Upper lobe of left lung (tissue), 6 donors: ENCODE measurements around the gene NHLRC1. TPM values are rescaled to one million over a fixed set of nuclear protein-coding genes. Genes with fewer than 3 reads are reported as not detected.
A peak's percentile ranks its signal among the peaks of the same experiment; 100 is the strongest.

Experiments used
- ATAC-seq, 2 donors: fragments of 200-7000 bp; cut with Tn5 transposase; one replicate each; pipeline ENCODE4 v1.9.1; 2022; ENCODE audit warnings: mild to moderate bottlenecking in 2 of 2, moderate library complexity in 2 of 2; ENCODE audit not compliant: low FRiP score in 2 of 2
- DNase-seq, 2 donors: peaks; one replicate each; pipeline ENCODE4 v3.0.0-alpha.2; 2019 to 2020
- H3K27ac ChIP-seq, 4 donors: fragments of 200-600 bp; sonication (generic); one replicate each; pipeline ENCODE4 v1.5.1; 2016 to 2019
- H3K27me3 ChIP-seq, 4 donors: fragments of 200-600 bp; sonication (generic); one replicate each; pipeline ENCODE4 v1.5.1; 2017 to 2019
- H3K36me3 ChIP-seq, 4 donors: fragments of 200-600 bp; sonication (generic); one replicate each; pipeline ENCODE4 v1.5.1; 2016 to 2019
- H3K4me1 ChIP-seq, 4 donors: fragments of 200-600 bp; sonication (generic); one replicate each; pipeline ENCODE4 v1.5.1; 2018 to 2019
- H3K4me3 ChIP-seq, 4 donors: fragments of 200-600 bp; sonication (generic); one replicate each; pipeline ENCODE4 v1.5.1; 2017 to 2019; ENCODE audit warnings: mild to moderate bottlenecking in 2 of 4, moderate library complexity in 1 of 4
- H3K9me3 ChIP-seq, 4 donors: fragments of 200-600 bp; sonication (generic); one replicate each; pipeline ENCODE4 v1.5.1; 2018 to 2019
- EP300 ChIP-seq, 4 donors: sonication (generic); formaldehyde crosslinking; IDR thresholded peaks; one replicate each; pipeline ENCODE4 v1.5.1; 2017; ENCODE audit warnings: antibody characterized with exemption in 4 of 4, control low read depth in 2 of 4
- POLR2A ChIP-seq, 4 donors: fragments of 450-650 bp; IDR thresholded peaks; one replicate each; pipeline ENCODE4 v1.5.1; 2016 to 2017; ENCODE audit warnings: antibody characterized with exemption in 4 of 4, mild to moderate bottlenecking in 2 of 4
- POLR2AphosphoS5 ChIP-seq, 2 donors: sonication (generic); formaldehyde crosslinking; IDR thresholded peaks; one replicate each; pipeline ENCODE4 v1.5.1; 2017; ENCODE audit warnings: antibody characterized with exemption in 2 of 2
- WGBS, 2 donors: methylation state at CpG; one replicate each; pipeline ENCODE4 v1.1.5; 2017 to 2018; 5-methylcytosine and 5-hydroxymethylcytosine counted together
- total RNA-seq, 6 donors: library from RNA; depleted of rRNA in 4 of 6; stranded (reverse); fragments of >200 nt in 4 of 6; gene quantifications; one replicate each; pipeline versions ENCODE4 v1.1.0 to v1.2.1, GENCODE V29; 2016 to 2021
- TF ChIP-seq, protein P1 (sequence below), 6 experiments: fragments of 450-650 bp in 4 of 6; fragments of 200-600 bp in 2 of 6; sonication (generic) in 2 of 6; IDR thresholded peaks; one replicate each; pipeline ENCODE4 v1.5.1; 2016 to 2019; ENCODE audit warnings: antibody characterized with exemption in 6 of 6
- donor health status: DM: no; HTN: no; CAD: no; lungs with moderate emphysema.
- donor health status: DM: no; HTN: yes; CAD: no; lungs with severe emphysema.

Gene NHLRC1
- total RNA-seq, 6 donors from 2014 or later: 1.9 to 4.1 (median 3.0) TPM; not detected in 2

DNA sequence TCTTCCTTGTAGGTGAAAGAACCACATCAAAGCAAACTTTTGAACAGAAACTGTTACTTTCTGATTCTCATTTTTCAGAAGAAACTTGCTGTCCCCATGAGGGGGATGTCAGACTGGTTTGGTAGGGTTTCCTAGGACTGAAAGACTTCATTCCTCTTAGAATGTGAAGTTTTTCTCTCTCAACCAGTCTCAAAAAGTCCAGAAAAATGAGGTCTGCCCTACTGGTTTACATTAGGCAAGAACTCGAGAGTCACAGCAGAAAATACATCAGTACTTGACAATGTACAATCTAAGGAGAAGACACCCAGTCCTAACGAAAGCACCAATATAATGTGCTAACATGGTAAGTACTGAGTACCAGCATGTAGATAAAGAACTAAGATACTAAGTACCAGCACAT lies 12.7 kb upstream of the NHLRC1 start:
- H3K27me3 ChIP-seq: no peaks in the 10 kb centered on the region
- TF ChIP-seq, protein P1, sequence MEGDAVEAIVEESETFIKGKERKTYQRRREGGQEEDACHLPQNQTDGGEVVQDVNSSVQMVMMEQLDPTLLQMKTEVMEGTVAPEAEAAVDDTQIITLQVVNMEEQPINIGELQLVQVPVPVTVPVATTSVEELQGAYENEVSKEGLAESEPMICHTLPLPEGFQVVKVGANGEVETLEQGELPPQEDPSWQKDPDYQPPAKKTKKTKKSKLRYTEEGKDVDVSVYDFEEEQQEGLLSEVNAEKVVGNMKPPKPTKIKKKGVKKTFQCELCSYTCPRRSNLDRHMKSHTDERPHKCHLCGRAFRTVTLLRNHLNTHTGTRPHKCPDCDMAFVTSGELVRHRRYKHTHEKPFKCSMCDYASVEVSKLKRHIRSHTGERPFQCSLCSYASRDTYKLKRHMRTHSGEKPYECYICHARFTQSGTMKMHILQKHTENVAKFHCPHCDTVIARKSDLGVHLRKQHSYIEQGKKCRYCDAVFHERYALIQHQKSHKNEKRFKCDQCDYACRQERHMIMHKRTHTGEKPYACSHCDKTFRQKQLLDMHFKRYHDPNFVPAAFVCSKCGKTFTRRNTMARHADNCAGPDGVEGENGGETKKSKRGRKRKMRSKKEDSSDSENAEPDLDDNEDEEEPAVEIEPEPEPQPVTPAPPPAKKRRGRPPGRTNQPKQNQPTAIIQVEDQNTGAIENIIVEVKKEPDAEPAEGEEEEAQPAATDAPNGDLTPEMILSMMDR (IDR thresholded peaks at IDR 0.05): no peak
- no peak for ATAC-seq
- no peaks in the 10 kb centered on the region for H3K9me3 ChIP-seq
- H3K4me3 ChIP-seq: no peak overlapping the region
- no peak for DNase-seq
- peaks cover 0 to 80% (median 16%) of the 10 kb centered on the region in 4 donors for H3K36me3 ChIP-seq
- WGBS, 2 donors: 85 to 92% methylated on average over 2 of the region's 2 CpGs
- no peaks in the 10 kb centered on the region for H3K4me1 ChIP-seq
- no peak overlapping the region for H3K27ac ChIP-seq

DNA sequence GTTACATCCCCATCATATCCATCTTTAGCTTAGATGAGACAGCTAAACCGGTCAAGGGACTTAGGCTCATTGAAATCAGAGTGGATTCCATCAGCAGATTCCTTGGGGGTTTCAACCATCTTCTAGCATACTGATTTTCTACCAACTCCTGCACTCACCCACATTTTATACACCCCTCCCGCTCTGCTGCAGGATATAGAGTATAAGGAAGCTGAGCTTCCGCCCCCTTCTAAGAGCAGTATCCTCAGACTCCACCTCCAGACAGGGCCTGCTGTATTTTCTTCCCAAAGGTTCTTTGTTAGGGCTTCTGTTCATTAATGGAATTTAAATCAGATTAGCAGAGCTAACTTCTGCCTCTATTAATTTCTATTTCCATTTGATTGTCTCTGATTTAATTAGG lies 9.9 kb upstream of the NHLRC1 start:
- no peaks in the 10 kb centered on the region for H3K9me3 ChIP-seq
- no peak for ATAC-seq
- H3K36me3 ChIP-seq: peaks cover 0 to 65% (median 15%) of the 10 kb centered on the region in 4 donors
- no peaks in the 10 kb centered on the region for H3K27me3 ChIP-seq
- TF ChIP-seq POLR2AphosphoS5 (IDR thresholded peaks at IDR 0.05) (no peak), POLR2A (IDR thresholded peaks at IDR 0.05) (no peak), EP300 (IDR thresholded peaks at IDR 0.05) (no peak)
- TF ChIP-seq, protein P1 (IDR thresholded peaks at IDR 0.05): no peak
- no peak overlapping the region for H3K27ac ChIP-seq
- WGBS, 2 donors: 94 to 96% methylated on average over 3 of the region's 3 CpGs
- DNase-seq: no peak
- H3K4me3 ChIP-seq: no peak overlapping the region
- H3K4me1 ChIP-seq: no peaks in the 10 kb centered on the region

DNA sequence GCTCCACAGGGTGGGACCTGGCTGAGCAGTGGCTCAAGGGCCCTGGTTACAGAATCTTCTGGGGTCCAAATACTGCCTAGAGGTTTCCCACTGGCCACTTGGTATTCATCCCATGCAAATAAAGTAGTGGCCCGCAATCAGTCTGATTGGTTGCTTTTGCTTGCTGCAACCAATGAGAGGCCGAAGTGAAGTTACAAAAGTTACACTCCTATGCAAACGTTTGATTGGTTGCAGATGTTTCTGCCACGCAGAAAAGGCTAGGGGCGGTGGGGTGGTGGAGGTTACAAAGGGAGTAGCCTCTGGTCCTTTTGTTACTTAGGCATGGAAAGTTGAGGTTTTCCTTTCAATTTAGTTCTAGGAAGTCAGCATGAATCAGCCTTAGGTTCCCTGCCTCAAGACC lies 3.6 kb upstream of the NHLRC1 start:
- H3K4me1 ChIP-seq: peaks cover 7 to 15% (median 13%) of the 10 kb centered on the region in 4 donors
- WGBS, 2 donors: 65% methylated on average over 5 of the region's 5 CpGs
- H3K4me3 ChIP-seq: no peak overlapping the region
- DNase-seq: no peak
- H3K36me3 ChIP-seq: peaks cover 0 to 22% (median 8%) of the 10 kb centered on the region in 4 donors
- no peak overlapping the region for H3K27ac ChIP-seq
- H3K27me3 ChIP-seq: no peaks in the 10 kb centered on the region
- no peak for TF ChIP-seq EP300 (IDR thresholded peaks at IDR 0.05)
- TF ChIP-seq, protein P1 (IDR thresholded peaks at IDR 0.05): no peak
- TF ChIP-seq POLR2AphosphoS5 (IDR thresholded peaks at IDR 0.05): no peak
- ATAC-seq: no peak
- no peaks in the 10 kb centered on the region for H3K9me3 ChIP-seq

DNA sequence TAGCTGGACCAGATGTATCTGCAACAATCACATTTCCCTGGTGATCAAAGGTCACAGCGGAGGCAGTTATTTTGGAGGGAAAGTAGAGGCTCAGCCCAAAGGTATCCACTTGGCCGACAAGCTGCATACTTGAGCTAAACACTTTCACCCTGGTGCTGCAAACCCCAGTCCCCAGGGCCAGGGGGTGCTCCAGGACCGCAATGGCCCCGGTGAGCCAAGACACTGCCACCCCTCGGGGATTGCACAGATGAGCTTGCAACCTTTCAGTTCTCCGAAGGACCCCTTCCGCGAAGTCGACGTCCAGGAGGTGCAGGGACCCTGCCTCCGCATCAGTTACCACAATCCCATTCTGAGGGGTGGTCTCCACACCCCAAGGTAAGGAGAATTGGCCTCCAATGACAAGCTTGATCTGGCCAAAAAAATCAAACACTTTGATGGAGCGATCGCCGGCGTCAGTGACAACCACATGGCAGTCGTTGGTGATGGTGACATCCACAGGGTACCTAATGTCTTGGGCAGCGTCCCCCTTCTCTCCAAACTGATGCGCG lies 823 bp downstream of the NHLRC1 start:
- TF ChIP-seq EP300 (IDR thresholded peaks at IDR 0.05) (no peak), POLR2AphosphoS5 (IDR thresholded peaks at IDR 0.05) (no peak), POLR2A (IDR thresholded peaks at IDR 0.05) (no peak)
- ATAC-seq: no peak
- Histone ChIP-seq H3K27me3 (no peaks in the 10 kb centered on the region), H3K4me1 (peaks cover 7 to 15% (median 13%) of the 10 kb centered on the region in 4 donors), H3K36me3 (no peaks in the 10 kb centered on the region), H3K9me3 (no peaks in the 10 kb centered on the region), H3K4me3 (peak overlapping the region in 3 of 4 donors; percentile 56 to 68 (median 65)), H3K27ac (peak overlapping the region in 1 of 4 donors; percentile 64)
- 78 to 82% methylated on average over 18 to 19 of the region's 19 CpGs for WGBS, 2 donors
- DNase-seq: peak in 1 of 2 donors; percentile 29

DNA sequence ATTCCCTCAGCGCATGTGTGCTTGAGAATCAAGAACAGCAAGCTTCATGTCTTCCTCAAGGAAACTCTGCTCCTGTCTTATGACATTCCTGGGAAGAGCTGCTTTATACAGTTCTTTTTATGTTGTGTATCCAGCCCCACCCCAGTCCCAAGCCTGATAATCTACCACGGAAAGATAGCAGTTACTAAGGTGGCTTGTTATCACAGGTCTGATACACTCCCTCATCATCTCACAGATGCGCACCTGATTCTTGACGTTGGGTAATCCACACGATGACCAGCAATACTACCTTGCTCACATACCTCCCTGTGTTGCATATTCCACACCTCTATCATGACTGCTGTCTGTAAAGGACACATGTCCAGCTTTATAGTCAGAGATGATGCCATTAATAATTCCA lies 3.2 kb downstream of the NHLRC1 start:
- H3K27ac ChIP-seq: no peak overlapping the region
- no peaks in the 10 kb centered on the region for H3K36me3 ChIP-seq
- ATAC-seq (no peak), DNase-seq (no peak)
- TF ChIP-seq POLR2AphosphoS5 (IDR thresholded peaks at IDR 0.05) (no peak), POLR2A (IDR thresholded peaks at IDR 0.05) (no peak), EP300 (IDR thresholded peaks at IDR 0.05) (no peak)
- TF ChIP-seq, protein P1 (IDR thresholded peaks at IDR 0.05): no peak
- no peaks in the 10 kb centered on the region for H3K9me3 ChIP-seq
- peaks cover 7 to 15% (median 13%) of the 10 kb centered on the region in 4 donors for H3K4me1 ChIP-seq
- H3K4me3 ChIP-seq: no peak overlapping the region
- WGBS, 2 donors: 80 to 90% methylated on average over 5 of the region's 5 CpGs
- no peaks in the 10 kb centered on the region for H3K27me3 ChIP-seq
